Testis (tissue), 3 donors: Measurements from ENCODE around the gene RNGTT. TPM values are rescaled to one million over a fixed set of nuclear protein-coding genes. Genes with fewer than 3 reads are reported as not detected.
"Not testable (repeated sequence)": the region's sequence is repeated elsewhere in the genome, so short reads cannot be mapped to it uniquely, and the experiment has no call there.

ENCODE experiments used
- DNase-seq: peaks from one replicate; pipeline ENCODE4 v3.0.0-alpha.2; 2019
- H3K27ac ChIP-seq, 2 donors: fragments of 200-600 bp; sonication (generic); one replicate each; pipeline ENCODE4 v1.5.1; 2019
- H3K27me3 ChIP-seq: fragments of 200-600 bp; sonication (generic); one replicate; pipeline ENCODE4 v1.5.1; 2019
- H3K36me3 ChIP-seq: fragments of 200-600 bp; sonication (generic); one replicate; pipeline ENCODE4 v1.5.1; 2017; ENCODE audit warnings: low read depth; ENCODE audit errors: missing control alignments
- H3K4me1 ChIP-seq: fragments of 200-600 bp; sonication (generic); one replicate; pipeline ENCODE4 v1.5.1; 2019
- H3K4me3 ChIP-seq, 2 donors: fragments of 200-600 bp; sonication (generic); one replicate each; pipeline ENCODE4 v1.5.1; 2017 to 2019
- H3K9me3 ChIP-seq: fragments of 200-600 bp; sonication (generic); one replicate; pipeline ENCODE4 v1.5.1; 2017
- POLR2A ChIP-seq: fragments of 450-650 bp; IDR thresholded peaks from one replicate; pipeline ENCODE4 v1.6.1; 2017; ENCODE audit warnings: antibody characterized with exemption, mild to moderate bottlenecking, moderate library complexity
- WGBS, 2 donors: methylation state at CpG; one replicate each; pipeline ENCODE4 v1.1.5; 2018; 5-methylcytosine and 5-hydroxymethylcytosine counted together
- intact Hi-C: fragments of 100-400 bp; cut with DNase I; formaldehyde crosslinking; loops from one replicate; pipeline ENCODE4 v1.15.1; 2023; ENCODE audit warnings: low total_unique reads
- polyA plus RNA-seq: library from polyadenylated mRNA; stranded (reverse); fragments of 350-450 nt; fragmentation: Illumina TruSeq; extraction: RNeasy Lipid Tissue Mini Kit (QIAGEN cat#74804); gene quantifications from one replicate; pipeline ENCODE4 v1.2.3, GENCODE V29; 2014; ENCODE audit warnings: low read depth, low replicate concordance; ENCODE audit not compliant: insufficient read depth
- total RNA-seq, 2 donors: library from RNA; depleted of rRNA; stranded (reverse); fragments of >200 nt; gene quantifications; one replicate each; pipeline ENCODE4 v1.2.3, GENCODE V29; 2016
- TF ChIP-seq, protein P1 (sequence below), 3 experiments: fragments of 450-650 bp in 2 of 3; fragments of 200-600 bp in 1 of 3; sonication (generic) in 1 of 3; IDR thresholded peaks; one replicate each; pipeline ENCODE4 v1.5.1; 2016 to 2019; ENCODE audit warnings: antibody characterized with exemption in 3 of 3, mild to moderate bottlenecking in 2 of 3, moderate library complexity in 1 of 3

RNGTT gene
- total and polyA plus RNA-seq, 3 donors from 2014 or later, result 19.4 to 27.0 (median 22.1) TPM

- no peaks in the 10 kb centered on the region for H3K36me3 ChIP-seq
- H3K4me1 ChIP-seq, result no peaks in the 10 kb centered on the region
- DNase-seq, result no peak
- no peaks in the 10 kb centered on the region for H3K27me3 ChIP-seq
- WGBS, 2 donors, result 93 to 94% methylated on average over 4 of the region's 4 CpGs
- TF ChIP-seq POLR2A, result no peak
- TF ChIP-seq, protein P1, sequence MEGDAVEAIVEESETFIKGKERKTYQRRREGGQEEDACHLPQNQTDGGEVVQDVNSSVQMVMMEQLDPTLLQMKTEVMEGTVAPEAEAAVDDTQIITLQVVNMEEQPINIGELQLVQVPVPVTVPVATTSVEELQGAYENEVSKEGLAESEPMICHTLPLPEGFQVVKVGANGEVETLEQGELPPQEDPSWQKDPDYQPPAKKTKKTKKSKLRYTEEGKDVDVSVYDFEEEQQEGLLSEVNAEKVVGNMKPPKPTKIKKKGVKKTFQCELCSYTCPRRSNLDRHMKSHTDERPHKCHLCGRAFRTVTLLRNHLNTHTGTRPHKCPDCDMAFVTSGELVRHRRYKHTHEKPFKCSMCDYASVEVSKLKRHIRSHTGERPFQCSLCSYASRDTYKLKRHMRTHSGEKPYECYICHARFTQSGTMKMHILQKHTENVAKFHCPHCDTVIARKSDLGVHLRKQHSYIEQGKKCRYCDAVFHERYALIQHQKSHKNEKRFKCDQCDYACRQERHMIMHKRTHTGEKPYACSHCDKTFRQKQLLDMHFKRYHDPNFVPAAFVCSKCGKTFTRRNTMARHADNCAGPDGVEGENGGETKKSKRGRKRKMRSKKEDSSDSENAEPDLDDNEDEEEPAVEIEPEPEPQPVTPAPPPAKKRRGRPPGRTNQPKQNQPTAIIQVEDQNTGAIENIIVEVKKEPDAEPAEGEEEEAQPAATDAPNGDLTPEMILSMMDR (IDR thresholded peaks at IDR 0.05), result no peak
- intact Hi-C loops, result no loop called here
- no peak overlapping the region for H3K27ac ChIP-seq
- H3K9me3 ChIP-seq, result no peaks in the 10 kb centered on the region
- no peak overlapping the region for H3K4me3 ChIP-seq
These were observed 232.8 kb downstream of the RNGTT start for GRCh38 chr6:88730611-88731011.

GRCh38 chr6:88728756-88729155, 234.7 kb downstream of the RNGTT start:
- H3K9me3 ChIP-seq, result no peaks in the 10 kb centered on the region
- H3K27ac ChIP-seq, result no peak overlapping the region
- intact Hi-C loops, result no loop called here
- DNase-seq, result no peak
- 80 to 82% methylated on average over 10 of the region's 10 CpGs for WGBS, 2 donors
- TF ChIP-seq, protein P1 (IDR thresholded peaks at IDR 0.05), result no peak
- no peak for TF ChIP-seq POLR2A
- H3K36me3 ChIP-seq, result no peaks in the 10 kb centered on the region
- H3K27me3 ChIP-seq, result no peaks in the 10 kb centered on the region
- H3K4me3 ChIP-seq, result no peak overlapping the region
- H3K4me1 ChIP-seq, result no peaks in the 10 kb centered on the region

- H3K9me3 ChIP-seq, H3K27ac ChIP-seq, H3K4me1 ChIP-seq, H3K4me3 ChIP-seq, H3K36me3 ChIP-seq, DNase-seq, intact Hi-C loops, H3K27me3 ChIP-seq: not testable (repeated sequence)
- WGBS, 2 donors, result 76 to 89% methylated on average over 1 of the region's 1 CpG
These were observed 237.0 kb downstream of the RNGTT start for GRCh38 chr6:88726409-88726808.

GRCh38 chr6:88725111-88725975, 238.1 kb downstream of the RNGTT start:
- intact Hi-C loops, result no loop called here
- 73 to 76% methylated on average over 13 of the region's 13 CpGs for WGBS, 2 donors
- DNase-seq, result peak; percentile 42

DNA sequence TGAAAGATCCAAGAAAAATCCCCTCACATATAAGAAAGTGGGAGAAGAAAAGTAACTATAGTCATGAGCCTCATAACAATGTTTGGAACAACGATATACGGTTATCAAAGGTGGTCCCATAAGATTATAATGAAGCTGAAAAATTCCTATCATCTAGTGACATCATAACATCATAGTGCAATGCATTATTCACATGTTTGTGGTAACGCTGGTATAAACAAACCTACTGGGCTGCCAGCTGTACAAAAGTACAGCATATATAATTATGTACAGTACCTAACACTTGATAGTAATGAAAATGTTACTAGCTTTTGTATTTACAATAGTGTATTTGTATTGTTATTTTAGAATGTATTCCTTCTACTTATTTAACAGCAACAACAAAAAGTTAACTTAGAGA, 240.7 kb downstream of the RNGTT start:
- intact Hi-C loops, result no loop called here
- no peak for DNase-seq
- Histone ChIP-seq H3K4me3 (no peak overlapping the region), H3K4me1 (no peaks in the 10 kb centered on the region), H3K27ac (no peak overlapping the region), H3K27me3 (no peaks in the 10 kb centered on the region), H3K9me3 (no peaks in the 10 kb centered on the region), H3K36me3 (no peaks in the 10 kb centered on the region)
- no peak for TF ChIP-seq POLR2A
- TF ChIP-seq, protein P1 (IDR thresholded peaks at IDR 0.05), result no peak
- 95% methylated on average over 3 of the region's 3 CpGs for WGBS, 2 donors

More at GRCh38 chr6:88725111-88725975, 238.1 kb downstream of the RNGTT start:
- H3K36me3 ChIP-seq, result no peaks in the 10 kb centered on the region
- H3K27me3 ChIP-seq, result no peaks in the 10 kb centered on the region
- no peaks in the 10 kb centered on the region for H3K4me1 ChIP-seq
- TF ChIP-seq, protein P1 (IDR thresholded peaks at IDR 0.05), result peak in 1 of 3 experiments; percentile 8
- TF ChIP-seq POLR2A, result no peak
- no peaks in the 10 kb centered on the region for H3K9me3 ChIP-seq
- no peak overlapping the region for H3K27ac ChIP-seq
- no peak overlapping the region for H3K4me3 ChIP-seq

GRCh38 chr6:88716399-88716798, 247.0 kb downstream of the RNGTT start:
- H3K4me1 ChIP-seq, H3K27ac ChIP-seq, H3K27me3 ChIP-seq, H3K36me3 ChIP-seq, DNase-seq, H3K9me3 ChIP-seq, intact Hi-C loops, H3K4me3 ChIP-seq: not testable (repeated sequence)
- WGBS, 2 donors, result 86 to 100% methylated on average over 1 of the region's 1 CpG
